C4-2B (cell line): Measurements from ENCODE around the gene PELI1.

Source experiments
- H3K27ac ChIP-seq: fragments of 450-650 bp; 2 replicates; pipeline ENCODE4 v1.5.1; 2017
- CTCF ChIP-seq: fragments of 450-650 bp; conservative IDR thresholded peaks from 2 replicates; pipeline ENCODE4 v1.5.1; 2017; ENCODE audit warnings: mild to moderate bottlenecking
- ZFX ChIP-seq: fragments of 450-650 bp; IDR thresholded peaks from 2 replicates; pipeline ENCODE4 v1.6.1; 2017

The PELI1 gene

GRCh38 chr2:64063454-64063853, 80.8 kb downstream of the PELI1 start:
- no peak for TF ChIP-seq ZFX
- TF ChIP-seq CTCF = no peak
- no peak overlapping the region; the same call in 1 of the 2 replicates for H3K27ac ChIP-seq

GRCh38 chr2:64062840-64063239, 81.4 kb downstream of the PELI1 start:
- TF ChIP-seq CTCF (no peak), ZFX (no peak)
- H3K27ac ChIP-seq = no peak overlapping the region

GRCh38 chr2:64059270-64059669, 85.0 kb downstream of the PELI1 start:
- no peak overlapping the region for H3K27ac ChIP-seq
- TF ChIP-seq ZFX (no peak), CTCF (no peak)

- H3K27ac ChIP-seq = no peak overlapping the region
- no peak for TF ChIP-seq ZFX
- TF ChIP-seq CTCF = no peak
Observed at GRCh38 chr2:64056021-64056420, 88.2 kb downstream of the PELI1 start.

- no peak for TF ChIP-seq CTCF
- TF ChIP-seq ZFX = no peak
- H3K27ac ChIP-seq = no peak overlapping the region
Observed at GRCh38 chr2:64054161-64054915, 89.9 kb downstream of the PELI1 start.

- H3K27ac ChIP-seq = no peak overlapping the region
- TF ChIP-seq ZFX (no peak), CTCF (no peak)
Observed at GRCh38 chr2:64052463-64053241, 91.6 kb downstream of the PELI1 start.

- peak; percentile 74 for TF ChIP-seq CTCF
- no peak for TF ChIP-seq ZFX
- H3K27ac ChIP-seq = no peak overlapping the region
Observed at GRCh38 chr2:64049633-64050220, 94.5 kb downstream of the PELI1 start.
